ENCODE results near the gene SIN3A.
A peak's percentile ranks its signal among the peaks of the same experiment; 100 is the strongest.

SIN3A gene

GRCh38 chr15:75348562-75349350, 102.7 kb downstream of the SIN3A start:
- H3K27ac ChIP-seq (ENCODE audit: low read depth, low read length) = no peak overlapping the region
- H3K36me3 ChIP-seq (ENCODE audit: low read length) = no peaks in the 10 kb centered on the region
- no peaks in the 10 kb centered on the region for H4K20me1 ChIP-seq (ENCODE audit: low read depth, low read length)
- no peak for TF ChIP-seq EZH2phosphoT487 (conservative IDR thresholded peaks at IDR 0.05; ENCODE audit: low read length)
- TF ChIP-seq CTCF (IDR thresholded peaks at IDR 0.05; ENCODE audit: insufficient read depth, low read length, poor library complexity, severe bottlenecking) = no peak
- no peaks in the 10 kb centered on the region for H3K9me2 ChIP-seq (replicated peaks; ENCODE audit: insufficient read depth, low read length)
- H3K4me2 ChIP-seq (ENCODE audit: low read depth, low read length, poor library complexity, severe bottlenecking) = peak overlapping the region; percentile 73
- peaks cover 16% of the 10 kb centered on the region for H3F3A ChIP-seq (ENCODE audit: insufficient read depth)
- H3K9ac ChIP-seq (ENCODE audit: low read length) = no peak overlapping the region
- H3K27me3 ChIP-seq (ENCODE audit: low read length) = no peaks in the 10 kb centered on the region
- no peaks in the 10 kb centered on the region for H3K79me2 ChIP-seq (ENCODE audit: insufficient read depth, low read length)
- peaks cover 14% of the 10 kb centered on the region; the same call in 1 of the 2 replicates for H3K9me3 ChIP-seq (ENCODE audit: insufficient read depth, low read length)
- no peak overlapping the region for H2AFZ ChIP-seq (ENCODE audit: low read depth, low read length, severe bottlenecking)
- H3K4me3 ChIP-seq (ENCODE audit: insufficient read depth, low read length, poor library complexity, severe bottlenecking) = no peak overlapping the region

GRCh38 chr15:75348034-75348561, 103.4 kb downstream of the SIN3A start:
- no peaks in the 10 kb centered on the region for H3K9me2 ChIP-seq (replicated peaks; ENCODE audit: insufficient read depth, low read length)
- H4K20me1 ChIP-seq (ENCODE audit: low read depth, low read length) = no peaks in the 10 kb centered on the region
- peak overlapping the region; percentile 73 for H3K4me2 ChIP-seq (ENCODE audit: low read depth, low read length, poor library complexity, severe bottlenecking)
- no peaks in the 10 kb centered on the region for H3K27me3 ChIP-seq (ENCODE audit: low read length)
- peaks cover 14% of the 10 kb centered on the region; the same call in 1 of the 2 replicates for H3K9me3 ChIP-seq (ENCODE audit: insufficient read depth, low read length)
- H3K79me2 ChIP-seq (ENCODE audit: insufficient read depth, low read length) = no peaks in the 10 kb centered on the region
- H3F3A ChIP-seq (ENCODE audit: insufficient read depth) = peaks cover 16% of the 10 kb centered on the region
- H3K27ac ChIP-seq (ENCODE audit: low read depth, low read length) = no peak overlapping the region
- peak overlapping the region; percentile 66 for H3K4me3 ChIP-seq (ENCODE audit: insufficient read depth, low read length, poor library complexity, severe bottlenecking)
- H3K36me3 ChIP-seq (ENCODE audit: low read length) = no peaks in the 10 kb centered on the region
- H3K9ac ChIP-seq (ENCODE audit: low read length) = peak overlapping the region; percentile 54
- H2AFZ ChIP-seq (ENCODE audit: low read depth, low read length, severe bottlenecking) = no peak overlapping the region
- TF ChIP-seq CTCF (IDR thresholded peaks at IDR 0.05; ENCODE audit: insufficient read depth, low read length, poor library complexity, severe bottlenecking) (no peak), EZH2phosphoT487 (conservative IDR thresholded peaks at IDR 0.05; ENCODE audit: low read length) (no peak)

- peaks cover 16% of the 10 kb centered on the region for H3F3A ChIP-seq (ENCODE audit: insufficient read depth)
- H3K27ac ChIP-seq (ENCODE audit: low read depth, low read length) = peak overlapping the region; percentile 83
- peak overlapping the region; percentile 66 for H3K4me3 ChIP-seq (ENCODE audit: insufficient read depth, low read length, poor library complexity, severe bottlenecking)
- H4K20me1 ChIP-seq (ENCODE audit: low read depth, low read length) = no peaks in the 10 kb centered on the region
- H3K9me3 ChIP-seq (ENCODE audit: insufficient read depth, low read length) = peaks cover 14% of the 10 kb centered on the region; the same call in 1 of the 2 replicates
- H3K79me2 ChIP-seq (ENCODE audit: insufficient read depth, low read length) = no peaks in the 10 kb centered on the region
- H3K9ac ChIP-seq (ENCODE audit: low read length) = peak overlapping the region; percentile 54
- H3K36me3 ChIP-seq (ENCODE audit: low read length) = no peaks in the 10 kb centered on the region
- peak overlapping the region; percentile 73 for H3K4me2 ChIP-seq (ENCODE audit: low read depth, low read length, poor library complexity, severe bottlenecking)
- H3K27me3 ChIP-seq (ENCODE audit: low read length) = no peaks in the 10 kb centered on the region
- H2AFZ ChIP-seq (ENCODE audit: low read depth, low read length, severe bottlenecking) = no peak overlapping the region
- TF ChIP-seq CTCF (IDR thresholded peaks at IDR 0.05; ENCODE audit: insufficient read depth, low read length, poor library complexity, severe bottlenecking) = no peak
- TF ChIP-seq EZH2phosphoT487 (conservative IDR thresholded peaks at IDR 0.05; ENCODE audit: low read length) = no peak
- no peaks in the 10 kb centered on the region for H3K9me2 ChIP-seq (replicated peaks; ENCODE audit: insufficient read depth, low read length)
These were observed 104.1 kb downstream of the SIN3A start for GRCh38 chr15:75347222-75348033.
